Measurements from ENCODE around the gene PYDC2.

- TF ChIP-seq CTCF (conservative IDR thresholded peaks at IDR 0.05 in 1 of 2, IDR thresholded peaks at IDR 0.05 in 1 of 2; ENCODE audit: extremely low read depth in 1 of 2, insufficient read depth in 1 of 2, low read depth in 1 of 2, low read length in 2 of 2): no peak
- TF ChIP-seq EZH2 (IDR thresholded peaks at IDR 0.05; ENCODE audit: borderline replicate concordance, low read length): no peak
These were observed 15.3 kb downstream of the PYDC2 start for GRCh38 chr3:191476066-191476772.

Measured in mammary epithelial cell (primary cell).